IMR-90 (cell line): ENCODE results near the gene AP2B1. TPM values are rescaled to one million over a fixed set of nuclear protein-coding genes. Genes with fewer than 3 reads are reported as not detected.

Experiments
- ATAC-seq: fragments of 200-7000 bp; cut with Tn5 transposase; 2 replicates; pipeline ENCODE4 v1.9.1; 2020; ENCODE audit warnings: low read depth, mild to moderate bottlenecking, moderate library complexity
- BruUV-seq: library from RNA; stranded (reverse); fragments of 400-500 nt; replicated peaks from 2 replicates; lab custom pipeline; 2021; lab: Mats Ljungman, UMichigan
- CTCF ChIA-PET: fragments of 300-600 bp; formaldehyde crosslinking; extraction: SDS; loops from one replicate; lab custom pipeline; 2021; ENCODE audit warnings: antibody characterized with exemption; lab: Yijun Ruan, JAX
- POLR2A ChIA-PET: fragments of 300-600 bp; sonication (Branson Sonifier 250); formaldehyde crosslinking; loops from one replicate; lab custom pipeline; 2022; ENCODE audit warnings: antibody characterized with exemption; ENCODE audit not compliant: unreplicated experiment; lab: Charles Lee
- DNase-seq: peaks from one replicate; pipeline ENCODE4 v3.0.0; 2013
- H2AFZ ChIP-seq: replicated peaks from 2 replicates; pipeline ENCODE3; 2013; ENCODE audit warnings: low read length, mild to moderate bottlenecking; ENCODE audit not compliant: poor library complexity
- H2AK5ac ChIP-seq: 2 replicates; pipeline ENCODE4 v1.6.1; 2013; ENCODE audit warnings: low read depth, low read length, inconsistent platforms
- H2AK9ac ChIP-seq: replicated peaks from 2 replicates; pipeline ENCODE3; 2013; ENCODE audit warnings: mild to moderate bottlenecking, low read depth, low read length, moderate library complexity; ENCODE audit not compliant: poor library complexity
- H2BK120ac ChIP-seq: 2 replicates; pipeline ENCODE4 v1.6.1; 2013; ENCODE audit warnings: low read depth, low read length, inconsistent platforms
- H2BK15ac ChIP-seq: 3 replicates; pipeline ENCODE4 v1.6.1; 2013; ENCODE audit warnings: low read depth, low read length, inconsistent platforms
- H2BK20ac ChIP-seq: 2 replicates; pipeline ENCODE4 v1.6.1; 2013; ENCODE audit warnings: low read depth, mild to moderate bottlenecking, inconsistent platforms, low read length, moderate library complexity
- H2BK5ac ChIP-seq: 2 replicates; pipeline ENCODE4 v1.6.1; 2013; ENCODE audit warnings: mild to moderate bottlenecking, low read depth, low read length, inconsistent platforms; ENCODE audit not compliant: poor library complexity, severe bottlenecking
- H3K14ac ChIP-seq: replicated peaks from 2 replicates; pipeline ENCODE4 v1.6.1; 2013; ENCODE audit warnings: low read depth, low read length, inconsistent platforms
- H3K18ac ChIP-seq: 2 replicates; pipeline ENCODE4 v1.6.1; 2013; ENCODE audit warnings: low read depth, low read length, control low read depth
- H3K23ac ChIP-seq: 2 replicates; pipeline ENCODE4 v1.6.1; 2013; ENCODE audit warnings: low read depth, low read length, inconsistent platforms
- H3K27ac ChIP-seq: 2 replicates; pipeline ENCODE4 v1.5.1; 2013; ENCODE audit warnings: mild to moderate bottlenecking, control low read depth, low read length; ENCODE audit not compliant: insufficient read depth
- H3K27me3 ChIP-seq: 2 replicates; pipeline ENCODE4 v1.6.1; 2013; ENCODE audit warnings: low read length; ENCODE audit not compliant: control insufficient read depth, insufficient read depth
- H3K36me3 ChIP-seq: 2 replicates; pipeline ENCODE4 v1.6.1; 2013; ENCODE audit warnings: low read length, mixed read lengths; ENCODE audit not compliant: control insufficient read depth, insufficient read depth
- H3K4ac ChIP-seq: 2 replicates; pipeline ENCODE4 v1.6.1; 2013; ENCODE audit warnings: low read depth, low read length, inconsistent platforms
- H3K4me1 ChIP-seq: 2 replicates; pipeline ENCODE4 v1.6.1; 2013; ENCODE audit warnings: low read length, mixed read lengths; ENCODE audit not compliant: control insufficient read depth, insufficient read depth
- H3K4me2 ChIP-seq: 2 replicates; pipeline ENCODE4 v1.6.1; 2013; ENCODE audit warnings: low read depth, mild to moderate bottlenecking, control low read depth, low read length, moderate library complexity
- H3K4me3 ChIP-seq: 2 replicates; pipeline ENCODE4 v1.5.1; 2013; ENCODE audit warnings: low read depth, mild to moderate bottlenecking, control low read depth, low read length, moderate library complexity; ENCODE audit not compliant: insufficient read depth
- H3K56ac ChIP-seq: 2 replicates; pipeline ENCODE4 v1.6.1; 2013; ENCODE audit warnings: low read length, inconsistent platforms; ENCODE audit not compliant: insufficient read depth; ENCODE audit errors: extremely low read depth
- H3K79me1 ChIP-seq, 2 experiments: 2 replicates each; pipeline ENCODE4 v1.6.1; 2013; ENCODE audit warnings: low read length in 2 of 2, inconsistent platforms in 1 of 2, low read depth in 1 of 2
- H3K9ac ChIP-seq: 2 replicates; pipeline ENCODE4 v1.6.1; 2013; ENCODE audit warnings: low read depth, low read length, control low read depth
- H3K9me1 ChIP-seq: 2 replicates; pipeline ENCODE4 v1.6.1; 2013; ENCODE audit warnings: low read length, inconsistent platforms; ENCODE audit not compliant: insufficient read depth
- H3K9me3 ChIP-seq: 2 replicates; pipeline ENCODE4 v1.6.1; 2013; ENCODE audit warnings: low read length; ENCODE audit not compliant: control insufficient read depth, insufficient read depth
- H4K20me1 ChIP-seq: 2 replicates; pipeline ENCODE4 v1.6.1; 2013; ENCODE audit warnings: low read length, inconsistent platforms; ENCODE audit not compliant: insufficient read depth
- H4K5ac ChIP-seq: 2 replicates; pipeline ENCODE4 v1.6.1; 2013; ENCODE audit warnings: mild to moderate bottlenecking, low read depth, low read length, control low read depth
- H4K8ac ChIP-seq, 2 experiments: 2 replicates each; pipeline ENCODE4 v1.6.1; 2013; ENCODE audit warnings: low read depth in 2 of 2, low read length in 2 of 2, control low read depth in 1 of 2, inconsistent platforms in 1 of 2
- H4K91ac ChIP-seq: 2 replicates; pipeline ENCODE4 v1.6.1; 2013; ENCODE audit warnings: low read depth, low read length, inconsistent platforms; ENCODE audit not compliant: insufficient read depth
- BHLHE40 ChIP-seq: fragments of 150-350 bp; IDR thresholded peaks from 2 replicates; pipeline ENCODE4 v1.6.1; 2016; ENCODE audit warnings: mild to moderate bottlenecking, low read depth, low read length
- MAFK ChIP-seq: IDR thresholded peaks from 2 replicates; pipeline ENCODE4 v1.6.1; 2012; ENCODE audit warnings: low read depth, low read length, improper control_type of control experiment
- RAD21 ChIP-seq: IDR thresholded peaks from 2 replicates; pipeline ENCODE4 v1.6.1; 2012; ENCODE audit warnings: low read length, improper control_type of control experiment
- RFX5 ChIP-seq: IDR thresholded peaks from 2 replicates; pipeline ENCODE4 v1.8.0; 2012; ENCODE audit warnings: low read depth, mild to moderate bottlenecking, low read length, moderate library complexity
- SMC3 ChIP-seq: fragments of 150-350 bp; IDR thresholded peaks from 2 replicates; pipeline ENCODE4 v1.6.1; 2016; ENCODE audit warnings: low read depth, mild to moderate bottlenecking, antibody characterized with exemption, low read length, moderate library complexity
- WGBS, 2 experiments: methylation state at CpG; one replicate each; pipeline versions ENCODE4 v1.1.5 to v1.1.7; 2013; ENCODE audit warnings: missing lambda C conversion rate in 2 of 2; ENCODE audit not compliant: insufficient read length in 1 of 2; ENCODE audit errors: extremely low coverage in 2 of 2; 5-methylcytosine and 5-hydroxymethylcytosine counted together
- dilution Hi-C: fragments of 300-500 bp; cut with HindIII; formaldehyde crosslinking; loops from one replicate; pipeline ENCODE4 v1.14.3; 2018; ENCODE audit warnings: low sequenced_read_pairs; ENCODE audit not compliant: unreplicated experiment
- in situ Hi-C: fragments of 300-500 bp; cut with MboI; formaldehyde crosslinking; loops from 3 replicates; pipeline ENCODE4 v1.14.3; 2019; ENCODE audit warnings: low sequenced_read_pairs, inconsistent platforms, mixed read lengths
- intact Hi-C: fragments of 100-400 bp; cut with micrococcal nuclease; formaldehyde crosslinking; loops from 2 replicates; pipeline ENCODE4 v1.10.0; 2022
- polyA plus RNA-seq, 3 experiments: library from polyadenylated mRNA; depleted of rRNA; stranded (reverse); fragments of >200 nt; gene quantifications; 2 replicates each; pipeline ENCODE4 v1.2.3, GENCODE V29; 2012; ENCODE audit warnings: low replicate concordance in 1 of 3
- total RNA-seq: library from RNA; depleted of rRNA; stranded (reverse); fragments of >200 nt; gene quantifications from 2 replicates; pipeline ENCODE4 v1.2.3, GENCODE V29; 2012

The AP2B1 gene
- total and polyA plus RNA-seq, 2 of the 4 experiments (the other 2 are of a cell fraction): 102 to 125 TPM

- dilution Hi-C loops (no loop called here), in situ Hi-C loops (no loop called here)
- TF ChIP-seq MAFK (no peak), RFX5 (no peak), SMC3 (no peak), BHLHE40 (no peak), RAD21 (no peak)
These were observed 89.3 kb downstream of the AP2B1 start for GRCh38 chr17:35676441-35676840.

More at GRCh38 chr17:35676441-35676840, 89.3 kb downstream of the AP2B1 start:
- Histone ChIP-seq H2BK15ac (no peak overlapping the region), H3K9ac (no peak overlapping the region), H4K8ac (no peak overlapping the region), H2AK9ac (no peak overlapping the region), H3K14ac (no peak overlapping the region), H3K18ac (no peak overlapping the region), H3K79me1 (peaks cover 13 to 18% of the 10 kb centered on the region in 2 experiments; a peak in 3 of 4 replicates), H3K4ac (no peak overlapping the region), H3K36me3 (peaks cover 24% of the 10 kb centered on the region), H3K27me3 (no peaks in the 10 kb centered on the region), H4K91ac (no peak overlapping the region), H3K23ac (no peak overlapping the region), H2BK5ac (no peak overlapping the region), H2BK120ac (no peak overlapping the region), H2AFZ (no peak overlapping the region), H4K20me1 (no peaks in the 10 kb centered on the region), H2AK5ac (no peak overlapping the region), H3K27ac (no peak overlapping the region), H3K56ac (no peak overlapping the region), H2BK20ac (no peak overlapping the region), H3K9me3 (no peaks in the 10 kb centered on the region), H3K9me1 (no peaks in the 10 kb centered on the region), H4K5ac (no peak overlapping the region), H3K4me2 (no peak overlapping the region), H3K4me3 (no peak overlapping the region), H3K4me1 (no peaks in the 10 kb centered on the region)
- CTCF ChIA-PET: no interaction called here
- DNase-seq (no peak), ATAC-seq (no peak)
- BruUV-seq: no TSS peak
- WGBS, 2 experiments: no CpG with 5 or more reads among the region's 2 CpGs
- POLR2A ChIA-PET: interaction anchor here (0.6 kb wide), 1 partner anchor 39 kb away, joined by 4 read pairs; no protein-coding TSS in a partner anchor
- intact Hi-C loops: loop anchor here (5.0 kb wide), 1 partner anchor 36 kb away; no protein-coding TSS in a partner anchor
